GM12878 (cell line): ENCODE results near the gene SNED1. TPM values are rescaled to one million over a fixed set of nuclear protein-coding genes. Genes with fewer than 3 reads are reported as not detected.

ENCODE experiments used
- BCL11A ChIP-seq: IDR thresholded peaks from 2 replicates; pipeline ENCODE4 v1.6.1; 2011; ENCODE audit warnings: low read depth, low read length
- BHLHE40 ChIP-seq, 2 experiments: fragments of 450-650 bp in 1 of 2; IDR thresholded peaks; 2 replicates each; pipeline ENCODE4 v1.6.1; 2011 to 2017; ENCODE audit warnings: low read depth in 2 of 2, borderline replicate concordance in 1 of 2, improper control_type of control experiment in 1 of 2, low read length in 1 of 2, mild to moderate bottlenecking in 1 of 2
- CBX3 ChIP-seq: fragments of 200-600 bp; sonication (generic); IDR thresholded peaks from 2 replicates; pipeline ENCODE4 v1.6.1; 2016; ENCODE audit warnings: low read depth, borderline replicate concordance
- CBX5 ChIP-seq: sonication (generic); IDR thresholded peaks from 2 replicates; pipeline ENCODE4 v1.6.1; 2016; ENCODE audit warnings: low read depth, moderate library complexity, mild to moderate bottlenecking, inconsistent platforms
- CHD1 ChIP-seq: IDR thresholded peaks from 2 replicates; pipeline ENCODE4 v1.6.1; 2012; ENCODE audit warnings: low read depth, low read length, improper control_type of control experiment
- CHD4 ChIP-seq: fragments of 200-600 bp; sonication (generic); IDR thresholded peaks from 2 replicates; pipeline ENCODE4 v1.6.1; 2016; ENCODE audit warnings: mild to moderate bottlenecking
- HDAC2 ChIP-seq: fragments of 200-600 bp; sonication (generic); IDR thresholded peaks from 2 replicates; pipeline ENCODE4 v1.6.1; 2017
- JUNB ChIP-seq: IDR thresholded peaks from 2 replicates; pipeline ENCODE4 v1.6.1; 2016; ENCODE audit warnings: antibody characterized with exemption, mild to moderate bottlenecking
- JUND ChIP-seq: IDR thresholded peaks from 2 replicates; pipeline ENCODE4 v1.6.1; 2012; ENCODE audit warnings: low read depth, mild to moderate bottlenecking, low read length, improper control_type of control experiment, moderate library complexity
- LARP7 ChIP-seq: fragments of 450-650 bp; IDR thresholded peaks from 2 replicates; pipeline ENCODE4 v1.6.1; 2017; ENCODE audit warnings: mild to moderate bottlenecking
- MEF2B ChIP-seq: fragments of 450-650 bp; IDR thresholded peaks from 2 replicates; pipeline ENCODE4 v1.6.1; 2018; ENCODE audit warnings: mild to moderate bottlenecking, moderate library complexity; ENCODE audit not compliant: partially characterized antibody, poor library complexity, severe bottlenecking
- POLR2A ChIP-seq: IDR thresholded peaks from 2 replicates; pipeline ENCODE4 v1.6.1; 2011; ENCODE audit warnings: low read depth, mild to moderate bottlenecking, low read length
- RBBP5 ChIP-seq: fragments of 200-600 bp; sonication (generic); conservative IDR thresholded peaks from 2 replicates; pipeline ENCODE4 v1.6.1; 2016
- RUNX3 ChIP-seq: IDR thresholded peaks from 2 replicates; pipeline ENCODE4 v1.6.1; 2012; ENCODE audit warnings: low read length, inconsistent platforms
- SREBF1 ChIP-seq: IDR thresholded peaks from 2 replicates; pipeline ENCODE4 v1.6.1; 2012; ENCODE audit warnings: mild to moderate bottlenecking, low read length
- polyA plus RNA-seq, 11 experiments: library from polyadenylated mRNA; depleted of rRNA in 4 of 11; unstranded in 6 of 11; stranded (reverse) in 5 of 11; fragments of >200 nt; fragmentation: Nextera tagmentation in 4 of 11; fragmentation: Illumina TruSeq in 1 of 11; extraction: Ambion mirVana in 4 of 11; extraction: Trizol in 1 of 11; gene quantifications; 1 replicate in 1 of 11; 2 replicates in 10 of 11; pipeline versions ENCODE4 v1.2.1 to v1.2.3, GENCODE V29; 2011 to 2016; ENCODE audit warnings: inconsistent platforms in 2 of 11, missing spikeins in 2 of 11, low read depth in 1 of 11
- total RNA-seq, 4 experiments: library from RNA; depleted of rRNA in 3 of 4; stranded (reverse); fragments of >200 nt in 3 of 4; fragmentation: Illumina TruSeq in 1 of 4; extraction: Trizol in 1 of 4; gene quantifications; 2 replicates each; pipeline versions ENCODE4 v1.2.1 to v1.2.3, GENCODE V29; 2013 to 2021
- TF ChIP-seq, protein P1 (sequence below): IDR thresholded peaks from 2 replicates; pipeline ENCODE4 v1.6.1; 2011; ENCODE audit warnings: mild to moderate bottlenecking, low read depth, low read length, moderate library complexity; ENCODE audit not compliant: insufficient replicate concordance
- TF ChIP-seq, protein P2 (sequence below): fragments of 450-650 bp; IDR thresholded peaks from 2 replicates; pipeline ENCODE4 v1.6.1; 2016; ENCODE audit warnings: mild to moderate bottlenecking, moderate library complexity, borderline replicate concordance
- TF ChIP-seq, protein P3 (sequence below): IDR thresholded peaks from 2 replicates; pipeline ENCODE4 v1.6.1; 2011; ENCODE audit warnings: low read depth, mild to moderate bottlenecking, low read length, moderate library complexity, borderline replicate concordance; ENCODE audit errors: extremely low read depth
- TF ChIP-seq, protein P4 (sequence below): fragments of 450-650 bp; IDR thresholded peaks from 2 replicates; pipeline ENCODE4 v1.6.1; 2017; ENCODE audit warnings: borderline replicate concordance
- TF ChIP-seq, protein P5 (sequence below): fragments of 450-650 bp; IDR thresholded peaks from 2 replicates; pipeline ENCODE4 v1.6.1; 2017; ENCODE audit warnings: mild to moderate bottlenecking, low read depth, inconsistent platforms; ENCODE audit not compliant: poor library complexity, severe bottlenecking

Gene SNED1
- total and polyA plus RNA-seq, 10 of the 15 experiments (the other 5 are each of a cell fraction or from before 2014, with no cell fraction given): 0.05 to 8.4 (median 3.0) TPM

DNA sequence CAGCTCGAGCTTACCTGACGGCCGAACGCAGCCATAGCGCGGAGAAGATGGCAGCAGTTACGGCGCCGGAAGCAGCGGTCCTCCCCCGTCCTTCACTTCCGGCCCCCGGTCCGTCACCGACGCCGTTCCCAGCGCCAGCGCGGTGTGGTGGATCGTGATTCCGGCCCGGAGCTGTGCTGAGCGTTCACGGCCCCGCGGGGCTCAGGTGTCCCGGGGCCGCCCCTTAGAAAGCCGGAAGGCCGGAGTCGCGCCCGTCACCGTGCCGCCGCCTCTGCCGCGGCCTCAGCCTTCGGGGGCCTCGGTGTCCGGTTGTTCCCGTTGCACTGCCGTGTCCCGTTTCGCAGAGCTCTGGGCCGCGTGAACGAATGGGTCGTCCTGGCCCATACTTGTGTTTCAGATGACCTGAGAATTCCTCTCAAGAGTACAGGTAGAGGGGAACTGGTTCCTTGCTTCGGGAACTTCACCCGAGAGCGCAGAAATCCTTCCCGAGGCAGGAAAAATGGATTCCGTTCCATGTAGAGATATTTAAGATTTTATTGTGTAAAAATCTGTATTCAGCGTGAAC lies 103.9 kb downstream of the SNED1 start, which contains the start of gene MTERF4 (continued):
- TF ChIP-seq, protein P1, sequence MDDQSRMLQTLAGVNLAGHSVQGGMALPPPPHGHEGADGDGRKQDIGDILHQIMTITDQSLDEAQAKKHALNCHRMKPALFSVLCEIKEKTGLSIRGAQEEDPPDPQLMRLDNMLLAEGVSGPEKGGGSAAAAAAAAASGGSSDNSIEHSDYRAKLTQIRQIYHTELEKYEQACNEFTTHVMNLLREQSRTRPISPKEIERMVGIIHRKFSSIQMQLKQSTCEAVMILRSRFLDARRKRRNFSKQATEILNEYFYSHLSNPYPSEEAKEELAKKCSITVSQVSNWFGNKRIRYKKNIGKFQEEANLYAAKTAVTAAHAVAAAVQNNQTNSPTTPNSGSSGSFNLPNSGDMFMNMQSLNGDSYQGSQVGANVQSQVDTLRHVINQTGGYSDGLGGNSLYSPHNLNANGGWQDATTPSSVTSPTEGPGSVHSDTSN: no peak
- TF ChIP-seq JUNB (no peak), HDAC2 (no peak), JUND (0 out of 2 replicates have a peak, but pooled peaks have one; percentile 33), CHD4 (no peak), CHD1 (0 out of 2 replicates have a peak, but pooled peaks have one; percentile 44), CBX5 (peak; percentile 86), CBX3 (no peak), MEF2B (peak; percentile 50), SREBF1 (no peak), POLR2A (peak; percentile 94), RBBP5 (peak; percentile 49; the same call in 1 of the 2 replicates), RUNX3 (peak; percentile 61), LARP7 (peak; percentile 99), BHLHE40 (IDR thresholded peaks at IDR 0.05; ENCODE audit: borderline replicate concordance in 1 of 2, low read depth in 2 of 2, low read length in 1 of 2) (peak; percentile 69 to 82), BCL11A (no peak)
- TF ChIP-seq, protein P2, sequence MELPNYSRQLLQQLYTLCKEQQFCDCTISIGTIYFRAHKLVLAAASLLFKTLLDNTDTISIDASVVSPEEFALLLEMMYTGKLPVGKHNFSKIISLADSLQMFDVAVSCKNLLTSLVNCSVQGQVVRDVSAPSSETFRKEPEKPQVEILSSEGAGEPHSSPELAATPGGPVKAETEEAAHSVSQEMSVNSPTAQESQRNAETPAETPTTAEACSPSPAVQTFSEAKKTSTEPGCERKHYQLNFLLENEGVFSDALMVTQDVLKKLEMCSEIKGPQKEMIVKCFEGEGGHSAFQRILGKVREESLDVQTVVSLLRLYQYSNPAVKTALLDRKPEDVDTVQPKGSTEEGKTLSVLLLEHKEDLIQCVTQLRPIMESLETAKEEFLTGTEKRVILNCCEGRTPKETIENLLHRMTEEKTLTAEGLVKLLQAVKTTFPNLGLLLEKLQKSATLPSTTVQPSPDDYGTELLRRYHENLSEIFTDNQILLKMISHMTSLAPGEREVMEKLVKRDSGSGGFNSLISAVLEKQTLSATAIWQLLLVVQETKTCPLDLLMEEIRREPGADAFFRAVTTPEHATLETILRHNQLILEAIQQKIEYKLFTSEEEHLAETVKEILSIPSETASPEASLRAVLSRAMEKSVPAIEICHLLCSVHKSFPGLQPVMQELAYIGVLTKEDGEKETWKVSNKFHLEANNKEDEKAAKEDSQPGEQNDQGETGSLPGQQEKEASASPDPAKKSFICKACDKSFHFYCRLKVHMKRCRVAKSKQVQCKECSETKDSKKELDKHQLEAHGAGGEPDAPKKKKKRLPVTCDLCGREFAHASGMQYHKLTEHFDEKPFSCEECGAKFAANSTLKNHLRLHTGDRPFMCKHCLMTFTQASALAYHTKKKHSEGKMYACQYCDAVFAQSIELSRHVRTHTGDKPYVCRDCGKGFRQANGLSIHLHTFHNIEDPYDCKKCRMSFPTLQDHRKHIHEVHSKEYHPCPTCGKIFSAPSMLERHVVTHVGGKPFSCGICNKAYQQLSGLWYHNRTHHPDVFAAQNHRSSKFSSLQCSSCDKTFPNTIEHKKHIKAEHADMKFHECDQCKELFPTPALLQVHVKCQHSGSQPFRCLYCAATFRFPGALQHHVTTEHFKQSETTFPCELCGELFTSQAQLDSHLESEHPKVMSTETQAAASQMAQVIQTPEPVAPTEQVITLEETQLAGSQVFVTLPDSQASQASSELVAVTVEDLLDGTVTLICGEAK: peak; percentile 99
- TF ChIP-seq, protein P3, sequence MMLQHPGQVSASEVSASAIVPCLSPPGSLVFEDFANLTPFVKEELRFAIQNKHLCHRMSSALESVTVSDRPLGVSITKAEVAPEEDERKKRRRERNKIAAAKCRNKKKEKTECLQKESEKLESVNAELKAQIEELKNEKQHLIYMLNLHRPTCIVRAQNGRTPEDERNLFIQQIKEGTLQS: no peak
- TF ChIP-seq, protein P4, sequence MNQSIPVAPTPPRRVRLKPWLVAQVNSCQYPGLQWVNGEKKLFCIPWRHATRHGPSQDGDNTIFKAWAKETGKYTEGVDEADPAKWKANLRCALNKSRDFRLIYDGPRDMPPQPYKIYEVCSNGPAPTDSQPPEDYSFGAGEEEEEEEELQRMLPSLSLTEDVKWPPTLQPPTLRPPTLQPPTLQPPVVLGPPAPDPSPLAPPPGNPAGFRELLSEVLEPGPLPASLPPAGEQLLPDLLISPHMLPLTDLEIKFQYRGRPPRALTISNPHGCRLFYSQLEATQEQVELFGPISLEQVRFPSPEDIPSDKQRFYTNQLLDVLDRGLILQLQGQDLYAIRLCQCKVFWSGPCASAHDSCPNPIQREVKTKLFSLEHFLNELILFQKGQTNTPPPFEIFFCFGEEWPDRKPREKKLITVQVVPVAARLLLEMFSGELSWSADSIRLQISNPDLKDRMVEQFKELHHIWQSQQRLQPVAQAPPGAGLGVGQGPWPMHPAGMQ: no peak
- TF ChIP-seq, protein P5, sequence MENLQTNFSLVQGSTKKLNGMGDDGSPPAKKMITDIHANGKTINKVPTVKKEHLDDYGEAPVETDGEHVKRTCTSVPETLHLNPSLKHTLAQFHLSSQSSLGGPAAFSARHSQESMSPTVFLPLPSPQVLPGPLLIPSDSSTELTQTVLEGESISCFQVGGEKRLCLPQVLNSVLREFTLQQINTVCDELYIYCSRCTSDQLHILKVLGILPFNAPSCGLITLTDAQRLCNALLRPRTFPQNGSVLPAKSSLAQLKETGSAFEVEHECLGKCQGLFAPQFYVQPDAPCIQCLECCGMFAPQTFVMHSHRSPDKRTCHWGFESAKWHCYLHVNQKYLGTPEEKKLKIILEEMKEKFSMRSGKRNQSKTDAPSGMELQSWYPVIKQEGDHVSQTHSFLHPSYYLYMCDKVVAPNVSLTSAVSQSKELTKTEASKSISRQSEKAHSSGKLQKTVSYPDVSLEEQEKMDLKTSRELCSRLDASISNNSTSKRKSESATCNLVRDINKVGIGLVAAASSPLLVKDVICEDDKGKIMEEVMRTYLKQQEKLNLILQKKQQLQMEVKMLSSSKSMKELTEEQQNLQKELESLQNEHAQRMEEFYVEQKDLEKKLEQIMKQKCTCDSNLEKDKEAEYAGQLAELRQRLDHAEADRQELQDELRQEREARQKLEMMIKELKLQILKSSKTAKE: peak; percentile 17
